ENCODE data around the gene USP49. TPM values are rescaled to one million over a fixed set of nuclear protein-coding genes. Genes with fewer than 3 reads are reported as not detected.

USP49 gene
- total RNA-seq = 1.8 and 1.9 TPM in 2 replicates

GRCh38 chr6:41895300-41896233 is at the start of gene USP49:
Gene USP49, minus strand, starts transcription at chr6:41895375. Its CDS starts 88,392 bp downstream, at chr6:41806983.

GRCh38 chr6:41941280-41942066 is 46.3 kb upstream of the USP49 start, which contains the start of gene CCND3:
Gene CCND3, minus strand, starts transcription at chr6:41941808. Its CDS starts 159 bp downstream, at chr6:41941649.

DNA sequence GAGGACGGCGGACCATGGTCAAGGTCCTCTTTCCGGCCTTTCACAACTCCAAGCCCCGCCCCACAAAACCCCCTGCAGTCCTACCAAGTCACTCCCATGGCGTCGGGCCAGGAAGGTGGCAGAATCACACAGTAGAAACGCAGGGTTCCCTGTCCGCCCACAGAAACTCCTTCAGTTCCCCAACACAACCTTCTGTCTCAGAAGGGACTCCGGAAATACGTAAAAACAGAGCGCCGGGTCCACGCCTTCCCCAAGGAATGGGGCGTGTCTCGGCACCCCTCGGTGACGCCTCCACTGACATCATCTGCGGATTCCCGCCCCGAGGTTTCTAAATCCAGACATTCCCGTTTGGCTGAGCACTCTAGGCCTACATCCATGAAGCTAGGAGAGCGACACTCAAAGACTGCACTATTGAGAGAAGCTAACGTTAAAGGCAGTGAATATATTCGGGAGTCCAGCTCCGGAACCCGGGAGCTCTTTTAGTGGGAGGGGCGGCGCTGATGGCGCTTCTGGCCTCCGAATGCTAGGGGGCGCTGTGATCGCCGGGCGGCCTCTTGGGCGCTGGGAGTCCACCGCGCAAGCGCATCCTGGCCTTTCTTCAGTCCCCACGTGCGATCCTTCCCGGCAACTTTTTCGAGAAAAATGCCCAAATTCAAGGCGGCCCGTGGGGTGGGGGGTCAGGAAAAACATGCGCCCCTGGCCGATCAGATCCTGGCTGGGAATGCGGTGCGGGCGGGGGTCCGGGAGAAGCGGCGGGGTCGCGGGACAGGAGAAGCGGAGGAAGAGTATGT is 25.9 kb upstream of the USP49 start, which contains the start of the genes BYSL and MED20:
TSS of gene BYSL (plus strand) at position 579 of the 791 bp plus-strand sequence. CDS start at position 643, 64 bp downstream.
TSS of gene MED20 (minus strand) at position 219 of the 791 bp plus-strand sequence. CDS start at position 98, 121 bp downstream.

GRCh38 chr6:41787219-41787917 is 107.8 kb downstream of the USP49 start, which contains the start of gene TOMM6:
Gene TOMM6, plus strand, starts transcription at chr6:41787694. Its CDS starts 4 bp downstream, at chr6:41787698.

DNA sequence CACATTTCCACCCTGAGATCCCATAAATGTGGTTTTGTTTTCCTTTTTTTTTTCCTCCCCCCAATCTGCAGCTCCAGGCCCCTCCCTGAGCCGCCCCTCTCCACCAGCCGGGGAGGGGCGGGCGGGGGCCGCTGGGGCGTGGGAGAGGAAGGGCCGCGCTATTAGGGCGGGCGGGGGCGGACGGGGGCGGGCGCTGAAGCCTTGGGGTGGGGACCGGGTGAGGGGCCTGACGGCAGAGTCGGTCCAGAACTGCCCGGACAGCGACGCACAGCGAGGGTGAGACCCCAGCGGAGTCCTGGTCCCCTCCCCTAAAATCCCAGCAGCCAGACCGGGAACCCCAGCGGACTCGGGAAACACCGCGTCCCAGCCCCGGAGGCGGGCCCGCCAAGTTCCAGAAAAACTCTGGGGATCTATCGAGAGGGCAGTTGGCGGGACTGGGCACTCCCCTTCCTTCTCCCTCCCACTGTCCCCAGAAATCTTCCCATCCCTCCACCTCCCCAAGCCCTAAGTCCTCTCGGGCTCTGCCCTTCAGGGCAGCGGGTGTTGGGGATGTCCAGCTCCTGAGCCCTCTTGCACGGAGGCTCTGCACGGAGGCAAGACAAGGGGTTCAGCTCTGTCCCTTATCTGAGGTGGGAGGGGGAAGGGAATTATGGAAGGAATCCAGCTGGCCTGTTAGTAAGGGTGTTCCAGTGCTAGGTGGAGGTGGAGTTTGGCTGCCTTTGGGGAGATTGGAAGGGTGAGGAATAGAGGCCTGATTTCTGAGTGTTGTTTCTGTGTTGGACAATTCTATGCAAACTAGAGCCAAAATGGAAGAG is 114.4 kb downstream of the USP49 start, which contains the start of gene PRICKLE4:
TSS of gene PRICKLE4 (plus strand) at position 232 of the 815 bp plus-strand sequence. CDS start 2,692 bp downstream, outside the sequence.

GRCh38 chr6:41779788-41780550 is 115.2 kb downstream of the USP49 start, which contains the start of gene FRS3:
Gene FRS3, minus strand, starts transcription at chr6:41779900. Its CDS starts 2,913 bp downstream, at chr6:41776987.

DNA sequence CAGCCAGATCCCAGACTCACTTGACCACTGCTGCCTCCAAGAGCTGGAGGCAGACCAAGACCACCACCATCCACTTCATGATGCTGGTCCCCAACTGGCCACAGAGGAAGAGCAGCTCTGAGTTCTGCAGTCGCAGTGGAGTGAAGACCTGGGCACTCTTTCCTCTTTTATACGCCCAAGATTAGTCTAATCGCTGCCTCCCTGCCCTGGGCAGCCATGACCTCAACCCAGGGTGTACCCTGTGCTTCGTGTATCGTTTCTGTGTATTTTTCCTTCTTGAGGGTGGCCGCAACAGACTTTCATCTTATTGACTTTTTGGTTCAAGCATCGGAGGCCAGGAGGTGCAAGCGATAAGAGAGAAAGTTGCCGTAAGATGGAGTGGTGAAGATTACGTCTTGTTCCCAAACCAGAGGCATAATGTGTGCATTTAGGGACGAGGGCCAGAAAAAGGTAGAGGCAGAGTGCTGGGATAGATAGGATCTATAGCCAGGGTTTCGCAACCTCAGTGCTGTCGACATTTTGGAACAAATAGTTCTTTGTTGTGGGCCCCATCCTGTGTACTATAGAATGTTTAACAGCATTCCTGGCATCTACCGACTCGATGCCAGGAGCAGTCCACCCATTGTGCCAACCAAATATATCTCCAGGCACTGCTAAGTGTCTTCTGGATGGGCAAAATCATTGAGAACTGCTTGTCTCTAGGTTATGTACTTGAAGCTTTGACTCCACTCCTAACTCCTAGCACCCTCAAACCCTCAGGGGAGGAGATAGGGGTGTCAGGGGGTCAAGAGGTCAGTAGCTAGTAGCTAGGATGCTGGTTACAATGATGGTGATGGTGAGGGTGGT is 147.7 kb downstream of the USP49 start, which contains the start of gene PGC:
TSS of gene PGC (minus strand) at position 142 of the 846 bp plus-strand sequence. CDS start at position 79, 63 bp downstream.

Other genes starting within 250 kb of the USP49 start
- 2.3 and 3.4 TPM in 2 replicates for gene TFEB, start 159.8 kb downstream of the USP49 start, total RNA-seq
- gene PGC, start 148.0 kb downstream of the USP49 start, total RNA-seq = not detected in 2 replicates
- gene FRS3, start 115.5 kb downstream of the USP49 start, total RNA-seq = 1.5 and 2.0 TPM in 2 replicates
- gene PRICKLE4, start 114.6 kb downstream of the USP49 start, total RNA-seq = 1.0 and 1.3 TPM in 2 replicates
- gene TOMM6, start 107.7 kb downstream of the USP49 start, total RNA-seq = 313 and 322 TPM in 2 replicates
- 25.0 TPM in 2 replicates for gene MED20, start 25.8 kb upstream of the USP49 start, total RNA-seq
- 10.3 and 14.3 TPM in 2 replicates for gene BYSL, start 26.1 kb upstream of the USP49 start, total RNA-seq
- 124 and 135 TPM in 2 replicates for gene CCND3, start 46.4 kb upstream of the USP49 start, total RNA-seq
- 14.2 and 23.0 TPM in 2 replicates for gene TAF8, start 155.1 kb upstream of the USP49 start, total RNA-seq
- 0.07 and 0.10 TPM in 2 replicates for gene C6orf132, start 247.2 kb upstream of the USP49 start, total RNA-seq

Data from mammary microvascular endothelial cell (primary cell).